GM13976 (cell line): Measurements from ENCODE around the gene PAK4.
A peak's percentile ranks its signal among the peaks of the same experiment; 100 is the strongest.

Experiments used
- DNase-seq: peaks from one replicate; pipeline ENCODE4 v3.0.0; 2012; ENCODE audit warnings: low spot score
- in situ Hi-C: fragments of 300-500 bp; cut with MboI; formaldehyde crosslinking; loops from one replicate; pipeline ENCODE4 v1.12.0; 2022; ENCODE audit warnings: low sequenced_read_pairs, mixed read lengths, inconsistent platforms; ENCODE audit not compliant: unreplicated experiment
- TF ChIP-seq, protein P1 (sequence below): IDR thresholded peaks from 2 replicates; pipeline ENCODE4 v1.5.1; 2012; ENCODE audit warnings: borderline replicate concordance, mild to moderate bottlenecking; ENCODE audit not compliant: insufficient read depth; ENCODE audit errors: extremely low read depth, missing control alignments, control extremely low read depth

The PAK4 gene

DNA sequence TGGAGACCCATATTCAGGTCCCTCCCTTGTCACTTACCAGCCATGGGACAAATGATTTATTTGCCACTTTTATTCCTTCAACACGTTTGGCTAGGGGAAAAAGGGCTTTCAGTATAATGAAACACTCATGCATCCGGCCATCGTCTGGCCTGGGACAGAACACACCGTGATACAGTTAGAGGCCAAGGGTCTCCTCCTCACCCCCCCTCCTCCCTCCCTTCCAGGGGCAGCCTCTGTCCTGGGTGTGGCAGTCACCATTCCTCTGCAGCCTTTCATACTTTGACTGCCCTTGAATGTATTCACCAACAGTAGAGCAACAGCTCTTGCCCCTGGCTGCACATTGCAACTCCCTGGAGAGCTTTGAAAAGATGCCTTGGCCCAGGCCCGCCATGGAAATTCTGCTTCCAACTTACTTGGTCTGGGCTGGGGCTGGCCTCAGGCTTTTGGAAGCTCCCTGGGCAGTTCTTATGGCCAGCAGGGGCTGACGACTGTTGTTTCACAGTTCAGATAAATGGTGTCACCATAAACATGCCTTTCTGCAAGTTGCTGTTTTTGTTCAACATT is 3.0 kb downstream of the PAK4 start:
- DNase-seq = no peak
- TF ChIP-seq, protein P1, sequence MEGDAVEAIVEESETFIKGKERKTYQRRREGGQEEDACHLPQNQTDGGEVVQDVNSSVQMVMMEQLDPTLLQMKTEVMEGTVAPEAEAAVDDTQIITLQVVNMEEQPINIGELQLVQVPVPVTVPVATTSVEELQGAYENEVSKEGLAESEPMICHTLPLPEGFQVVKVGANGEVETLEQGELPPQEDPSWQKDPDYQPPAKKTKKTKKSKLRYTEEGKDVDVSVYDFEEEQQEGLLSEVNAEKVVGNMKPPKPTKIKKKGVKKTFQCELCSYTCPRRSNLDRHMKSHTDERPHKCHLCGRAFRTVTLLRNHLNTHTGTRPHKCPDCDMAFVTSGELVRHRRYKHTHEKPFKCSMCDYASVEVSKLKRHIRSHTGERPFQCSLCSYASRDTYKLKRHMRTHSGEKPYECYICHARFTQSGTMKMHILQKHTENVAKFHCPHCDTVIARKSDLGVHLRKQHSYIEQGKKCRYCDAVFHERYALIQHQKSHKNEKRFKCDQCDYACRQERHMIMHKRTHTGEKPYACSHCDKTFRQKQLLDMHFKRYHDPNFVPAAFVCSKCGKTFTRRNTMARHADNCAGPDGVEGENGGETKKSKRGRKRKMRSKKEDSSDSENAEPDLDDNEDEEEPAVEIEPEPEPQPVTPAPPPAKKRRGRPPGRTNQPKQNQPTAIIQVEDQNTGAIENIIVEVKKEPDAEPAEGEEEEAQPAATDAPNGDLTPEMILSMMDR = no peak
- in situ Hi-C loops = loop anchor here (10.0 kb wide), 1 partner anchor 206 kb away; the partner anchor contains the start of gene GMFG

DNA sequence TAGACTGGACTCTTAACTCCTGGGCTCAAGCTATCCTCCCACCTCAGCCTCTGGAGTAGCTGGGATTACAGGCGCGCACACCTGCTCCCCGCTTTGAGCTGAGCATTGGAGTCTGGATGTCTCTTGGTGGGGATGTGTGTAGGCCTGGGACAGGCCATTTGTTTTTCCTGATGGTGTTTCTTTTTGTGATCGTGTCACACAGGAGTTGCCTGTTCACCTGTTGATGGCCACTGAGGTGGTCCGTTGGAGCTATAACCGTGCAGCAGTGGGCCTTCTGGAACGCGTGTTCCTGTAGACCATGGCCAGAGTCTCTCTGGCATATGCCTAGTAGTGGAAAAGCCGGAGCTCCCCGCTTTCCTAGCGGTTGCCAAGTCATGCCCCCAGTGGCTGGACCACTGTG is 3.5 kb downstream of the PAK4 start:
- TF ChIP-seq, protein P1 = no peak
- DNase-seq = no peak
- in situ Hi-C loops = loop anchor here (10.0 kb wide), 1 partner anchor 206 kb away; the partner anchor contains the start of gene GMFG

DNA sequence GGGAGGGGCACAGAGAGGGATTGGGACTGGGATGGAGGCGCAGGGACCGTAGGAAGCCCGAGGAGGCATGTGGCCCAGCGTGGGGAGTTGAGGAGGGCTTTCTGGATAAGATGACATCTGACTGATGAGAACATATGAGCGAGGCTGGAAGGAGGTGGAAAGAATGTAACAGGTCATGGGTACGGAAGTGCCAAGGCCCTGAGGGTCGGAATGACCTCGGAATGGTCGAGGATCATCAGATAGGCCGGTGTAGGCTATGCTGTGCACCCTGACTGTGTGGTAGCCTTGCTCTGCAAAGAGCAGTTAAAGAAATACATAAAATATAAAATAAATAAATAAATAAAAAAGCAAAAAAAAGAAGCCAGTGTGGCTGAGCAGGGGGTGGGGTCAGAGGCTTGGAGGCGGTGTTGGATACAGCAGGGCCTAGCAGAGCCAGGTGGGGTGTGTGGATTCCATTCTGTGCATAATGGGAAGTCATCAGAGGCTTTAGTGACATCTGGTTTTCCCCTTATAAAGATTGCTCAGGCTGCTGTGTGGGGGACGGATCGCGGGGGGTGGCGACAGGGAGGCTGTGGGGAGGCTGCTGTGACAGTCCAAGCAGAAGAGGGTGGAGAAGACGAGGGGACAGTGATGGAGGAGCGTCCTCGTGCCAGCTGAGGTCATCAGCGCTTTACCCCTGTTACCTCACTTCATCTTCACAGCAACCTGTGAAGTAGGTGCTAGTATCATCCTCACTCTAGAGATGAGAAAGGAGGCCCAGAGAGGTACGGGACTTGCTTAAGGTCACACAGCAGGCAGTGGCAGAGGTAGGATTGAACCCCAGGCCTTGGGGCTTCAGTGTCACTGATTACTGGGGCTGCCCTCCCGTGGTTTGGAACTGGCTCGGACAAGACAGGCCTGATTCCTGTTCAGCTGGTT is 5.0 kb downstream of the PAK4 start:
- TF ChIP-seq, protein P1 = no peak
- in situ Hi-C loops = no loop called here
- peak; percentile 68 for DNase-seq

DNA sequence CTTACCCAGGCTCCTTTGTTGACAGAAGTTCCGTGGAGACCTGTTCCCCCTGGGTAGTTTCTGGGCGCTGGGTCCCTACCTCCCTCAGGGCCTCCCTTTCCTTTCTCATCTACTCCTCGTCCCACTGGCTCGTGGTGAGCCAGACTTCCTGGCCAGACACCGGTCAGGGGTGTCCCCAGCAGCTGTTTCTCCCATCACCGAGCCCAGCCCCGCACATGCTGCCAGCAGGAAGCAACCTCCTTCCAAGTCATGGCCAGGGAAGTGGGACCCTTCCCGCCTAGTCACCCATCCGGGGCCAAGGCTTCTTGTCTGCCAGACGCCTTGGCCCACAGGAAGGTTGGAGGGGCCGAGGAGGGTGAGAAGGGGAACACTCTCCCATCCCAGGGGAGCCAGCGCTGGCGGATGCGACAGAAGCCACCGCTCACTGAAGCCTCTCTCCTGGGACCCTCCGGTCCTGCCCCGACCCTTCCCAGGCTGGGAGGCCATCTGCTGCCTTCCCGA is 5.7 kb downstream of the PAK4 start:
- DNase-seq = no peak
- TF ChIP-seq, protein P1 = no peak
- in situ Hi-C loops = no loop called here

DNA sequence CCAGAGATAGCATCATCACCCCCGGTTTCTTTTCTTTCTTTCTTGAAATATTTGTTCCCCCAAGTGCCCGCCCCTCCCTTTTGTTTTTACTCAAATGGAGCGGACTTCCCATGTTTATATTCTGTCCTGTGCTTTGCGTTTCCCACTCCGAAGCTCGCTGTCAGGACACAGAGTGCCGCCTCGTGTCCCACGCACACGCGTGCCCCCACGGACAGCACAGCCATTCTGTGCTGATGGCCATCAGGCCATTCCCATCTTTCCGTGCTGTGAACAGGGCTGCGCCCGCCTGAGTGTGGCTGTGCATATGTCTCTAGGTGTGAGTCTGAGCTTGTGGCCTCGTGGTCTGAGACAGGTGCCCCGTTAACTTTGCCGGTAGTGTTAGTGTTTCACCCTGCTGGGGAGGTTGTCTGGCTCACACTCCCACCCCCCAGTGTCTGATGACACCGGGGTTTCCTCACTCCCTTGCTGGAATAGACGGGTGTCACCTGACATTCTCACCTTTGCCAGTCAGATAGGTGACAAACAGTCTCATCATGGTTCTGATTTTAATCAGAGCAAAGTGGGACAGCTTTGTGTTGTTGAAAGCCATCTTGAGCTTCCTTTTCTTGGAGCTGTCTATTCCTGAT is 6.9 kb downstream of the PAK4 start:
- TF ChIP-seq, protein P1 = no peak
- no peak for DNase-seq
- in situ Hi-C loops = no loop called here

DNA sequence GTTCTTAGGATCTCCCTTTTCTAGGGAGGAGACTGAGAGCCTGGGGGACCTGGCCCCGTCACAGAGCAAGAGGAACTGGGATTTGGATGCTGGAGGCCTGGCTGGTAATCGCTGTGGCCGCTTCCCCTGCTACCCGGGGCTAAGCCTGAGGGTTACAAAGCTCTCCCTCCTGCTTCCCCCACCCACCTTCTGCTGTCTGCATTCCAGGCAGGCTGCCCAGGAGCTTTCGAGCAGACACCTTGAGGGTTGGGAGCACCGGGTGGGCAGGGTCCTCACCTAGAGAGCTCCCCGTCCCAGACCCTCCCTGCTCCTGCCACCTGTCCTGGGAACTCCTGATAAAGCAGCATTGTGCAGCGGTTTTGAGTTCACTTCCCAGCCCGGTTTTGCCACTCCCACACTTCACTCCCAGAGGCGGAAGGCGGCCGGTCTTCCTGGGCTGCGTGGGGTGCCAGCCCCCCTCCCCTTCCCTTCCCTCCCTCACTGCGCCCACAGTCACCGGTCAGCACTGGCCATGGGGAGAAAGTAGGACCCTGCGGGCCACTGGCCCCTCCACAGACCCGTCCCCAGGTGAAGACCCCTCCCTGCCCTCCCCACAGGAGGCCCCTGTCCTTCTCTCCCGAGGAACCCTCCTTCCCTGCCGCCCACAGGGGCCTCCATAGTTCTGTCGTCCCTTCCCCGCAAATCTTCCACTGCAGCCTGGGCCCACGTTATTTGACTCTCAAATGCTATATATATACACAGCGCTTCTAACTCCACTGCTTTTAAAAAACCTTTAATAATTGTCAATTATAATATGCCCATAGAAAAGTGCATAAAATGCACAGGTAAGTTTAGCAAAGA is 8.1 kb downstream of the PAK4 start:
- no peak for DNase-seq
- TF ChIP-seq, protein P1 = no peak

More for the DNA sequence above, 8.1 kb downstream of the PAK4 start:
- in situ Hi-C loops = no loop called here
